Pancreas (tissue), 10 donors: Measurements from ENCODE around the gene WNT3A. TPM values are rescaled to one million over a fixed set of nuclear protein-coding genes. Genes with fewer than 3 reads are reported as not detected.

Experiments
- ATAC-seq, 4 donors: fragments of 200-7000 bp; cut with Tn5 transposase; one replicate each; pipeline versions ENCODE4 v1.8.0 to v1.9.1; 2020; ENCODE audit warnings: mild to moderate bottlenecking in 4 of 4, moderate library complexity in 4 of 4
- DNase-seq, 6 donors: peaks; one replicate each; pipeline ENCODE4 v3.0.0-alpha.2; 2020
- FAIRE-seq: peaks from 2 replicates; lab custom pipeline; 2012; peaks lifted over from hg19 to GRCh38; lab: Jason Lieb, UNC
- H3K27ac ChIP-seq, 4 donors: fragments of 200-600 bp; sonication (generic); 1 replicate in 3 of 4; 2 replicates in 1 of 4; pipeline versions ENCODE4 v1.5.0 to v1.8.0; 2020
- H3K27me3 ChIP-seq, 4 donors: fragments of 200-600 bp; one replicate each; pipeline ENCODE4 v1.8.0; 2021
- H3K36me3 ChIP-seq, 3 donors: fragments of 200-600 bp; sonication (generic) in 1 of 3; one replicate each; pipeline versions ENCODE4 v1.5.0 to v1.8.0; 2020 to 2021
- H3K4me1 ChIP-seq, 3 donors: fragments of 200-600 bp; one replicate each; pipeline ENCODE4 v1.8.0; 2021
- H3K4me3 ChIP-seq, 4 donors: fragments of 200-600 bp; sonication (generic) in 2 of 4; one replicate each; pipeline versions ENCODE4 v1.5.0 to v1.8.0; 2020 to 2021
- H3K9me3 ChIP-seq, 4 donors: fragments of 200-600 bp; one replicate each; pipeline ENCODE4 v1.8.0; 2021
- CTCF ChIP-seq, 4 donors: fragments of 200-600 bp; sonication (generic) in 3 of 4; IDR thresholded peaks; one replicate each; pipeline versions ENCODE4 v1.5.0 to v1.8.0; 2021; ENCODE audit warnings: antibody characterized with exemption in 4 of 4
- WGBS, 2 donors: extraction: QIAGEN DNeasy Blood & Tissue Kit; methylation state at CpG; one replicate each; pipeline ENCODE4 v1.1.7; 2013; 5-methylcytosine and 5-hydroxymethylcytosine counted together
- intact Hi-C, 3 donors: fragments of 100-400 bp; cut with DNase I; formaldehyde crosslinking; loops; one replicate each; pipeline versions ENCODE4 v1.11.1 to v1.14.2; 2022
- polyA plus RNA-seq, 2 donors: library from polyadenylated mRNA; stranded (reverse); fragments of 200-250 nt; gene quantifications; one replicate each; pipeline ENCODE4 v1.2.3, GENCODE V29; 2013
- total RNA-seq, 6 donors: library from RNA; stranded (reverse); fragmentation: NEBNext Ultra II Directional in 4 of 6; extraction: Animal tissue kit (Norgen Biotek cat#: 25700) in 4 of 6; gene quantifications; one replicate each; pipeline versions ENCODE4 v1.2.1 to v1.2.4, GENCODE V29; 2021 to 2023
- donor health status: healthy with polysubstance abuse.
- donor health status: DM: no; HTN: no; CAD: no; lungs with moderate emphysema.
- donor health status: DM: no; HTN: no; CAD: no.
- donor health status: control.
- donor health status: control.
- donor health status: Bipolar disorder and iron deficiency.
- donor health status: DM: yes; HTN: yes; CAD: no.
- donor health status: DM: no; HTN: no; CAD: no.
- donor health status: DM: no; HTN: no; CAD: no.
- donor health status: DM: yes; HTN: yes; CAD: no.

Gene WNT3A
- total and polyA plus RNA-seq, 8 donors: 0.08 TPM; not detected in 7

GRCh38 chr1:228089519-228090380 lies 83.0 kb downstream of the WNT3A start:
- Histone ChIP-seq H3K27me3 (no peaks in the 10 kb centered on the region), H3K9me3 (no peaks in the 10 kb centered on the region), H3K4me3 (peak overlapping the region in 2 of 4 donors; percentile 8 to 20), H3K27ac (peak overlapping the region in 1 of 4 donors; percentile 44), H3K4me1 (peaks cover 64 to 76% (median 73%) of the 10 kb centered on the region in 3 donors), H3K36me3 (no peaks in the 10 kb centered on the region)
- peak in 3 of 6 donors; percentile 32 to 66 (median 46) for DNase-seq
- ATAC-seq: peak; percentile 7 to 28 (median 8)
- FAIRE-seq: no peak
- WGBS, 2 donors: 32 to 39% methylated on average over 12 of the region's 12 CpGs
- intact Hi-C loops: no loop called here
- TF ChIP-seq CTCF (IDR thresholded peaks at IDR 0.05): no peak

- peak; percentile 20 to 45 (median 31) for ATAC-seq
- Histone ChIP-seq H3K27me3 (no peaks in the 10 kb centered on the region), H3K4me3 (no peak overlapping the region), H3K9me3 (no peaks in the 10 kb centered on the region), H3K36me3 (no peaks in the 10 kb centered on the region), H3K27ac (no peak overlapping the region), H3K4me1 (peaks cover 57 to 72% (median 64%) of the 10 kb centered on the region in 3 donors)
- peak in 1 of 6 donors; percentile 47 for DNase-seq
- 8 to 18% methylated on average over 2 of the region's 2 CpGs for WGBS, 2 donors
- intact Hi-C loops: no loop called here
- TF ChIP-seq CTCF (IDR thresholded peaks at IDR 0.05): no peak
- no peak for FAIRE-seq
Observed at GRCh38 chr1:228090613-228091081, 83.8 kb downstream of the WNT3A start.

- intact Hi-C loops: no loop called here
- ATAC-seq (no peak), FAIRE-seq (no peak), DNase-seq (no peak)
- H3K9me3 ChIP-seq: no peaks in the 10 kb centered on the region
- TF ChIP-seq CTCF (IDR thresholded peaks at IDR 0.05): no peak
- no peak overlapping the region for H3K4me3 ChIP-seq
- H3K4me1 ChIP-seq: peaks cover 52 to 70% (median 60%) of the 10 kb centered on the region in 3 donors
- H3K36me3 ChIP-seq: no peaks in the 10 kb centered on the region
- 27 to 33% methylated on average over 4 of the region's 4 CpGs for WGBS, 2 donors
- no peaks in the 10 kb centered on the region for H3K27me3 ChIP-seq
- no peak overlapping the region for H3K27ac ChIP-seq
Observed at GRCh38 chr1:228091084-228091483, 84.3 kb downstream of the WNT3A start.

GRCh38 chr1:228092342-228093049 lies 85.7 kb downstream of the WNT3A start:
- no peak for TF ChIP-seq CTCF (IDR thresholded peaks at IDR 0.05)
- DNase-seq (peak in 1 of 6 donors; percentile 41), ATAC-seq (no peak), FAIRE-seq (no peak)
- Histone ChIP-seq H3K27me3 (no peaks in the 10 kb centered on the region), H3K27ac (no peak overlapping the region), H3K36me3 (peaks cover 0 to 8% (median 8%) of the 10 kb centered on the region in 3 donors), H3K9me3 (no peaks in the 10 kb centered on the region), H3K4me3 (no peak overlapping the region), H3K4me1 (peaks cover 38 to 56% (median 51%) of the 10 kb centered on the region in 3 donors)
- intact Hi-C loops: no loop called here
- 58 to 60% methylated on average over 11 of the region's 11 CpGs for WGBS, 2 donors
